ENCODE measurements around the gene SLC27A5. TPM values are rescaled to one million over a fixed set of nuclear protein-coding genes. Genes with fewer than 3 reads are reported as not detected.
A peak's percentile ranks its signal among the peaks of the same experiment; 100 is the strongest.

Gene SLC27A5
- total RNA-seq, 1 experiment from 2014 or later = 17.1 TPM

DNA sequence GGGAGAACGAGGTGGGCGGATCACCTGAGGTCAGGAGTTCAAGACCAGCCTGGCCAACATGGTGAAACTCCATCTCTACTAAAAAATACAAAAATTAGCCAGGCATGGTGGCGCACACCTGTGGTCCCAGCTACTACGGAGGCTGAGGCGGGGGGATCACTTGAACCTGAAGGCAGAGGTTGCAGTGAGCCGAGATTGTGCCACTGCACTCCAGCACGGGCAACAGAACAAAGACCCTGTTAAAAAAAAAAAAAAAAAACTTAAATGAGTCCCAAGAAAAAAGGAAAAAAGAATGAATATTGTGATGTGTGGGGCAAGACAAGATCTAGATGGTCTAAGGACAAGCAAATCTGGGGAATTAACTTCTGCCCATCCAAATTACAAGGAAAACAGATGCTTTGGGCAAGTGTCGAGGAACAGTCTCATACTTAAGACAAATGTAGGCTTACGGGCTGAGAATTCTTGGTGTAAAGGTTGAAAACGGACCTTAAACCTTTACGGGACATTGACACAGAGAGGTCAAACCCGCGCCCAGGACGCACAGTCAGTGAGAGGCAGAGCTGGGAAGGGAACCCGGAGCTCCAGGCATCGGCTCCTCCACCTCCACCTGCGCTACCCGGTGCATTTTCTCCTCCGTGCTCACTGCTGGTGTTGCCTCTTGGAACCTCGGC, 45.6 kb downstream of the SLC27A5 start:
- no peak overlapping the region for H2BK15ac ChIP-seq (ENCODE audit: low read depth, low read length)
- H4K20me1 ChIP-seq (ENCODE audit: control insufficient read depth, insufficient read depth, insufficient read length) = no peaks in the 10 kb centered on the region
- no peaks in the 10 kb centered on the region for H3K79me2 ChIP-seq (ENCODE audit: insufficient read depth, low read length)
- H3K23ac ChIP-seq (ENCODE audit: insufficient read length, low read depth, low read length) = no peak overlapping the region
- H3K27me3 Mint-ChIP-seq (ENCODE audit: low read depth) = peaks cover 9% of the 10 kb centered on the region
- H3K4me2 ChIP-seq (ENCODE audit: insufficient read depth, insufficient read length, low read length) = peak overlapping the region; percentile 73
- H3K9ac ChIP-seq (ENCODE audit: extremely low read depth, insufficient read length, low read length) = no peak overlapping the region
- H2AFZ ChIP-seq (ENCODE audit: low read length) = peak overlapping the region; percentile 70
- no peak overlapping the region for H3K56ac ChIP-seq (ENCODE audit: insufficient read length, low read depth, low read length)
- no peak overlapping the region for H3K27ac Mint-ChIP-seq
- TF ChIP-seq, protein P1, sequence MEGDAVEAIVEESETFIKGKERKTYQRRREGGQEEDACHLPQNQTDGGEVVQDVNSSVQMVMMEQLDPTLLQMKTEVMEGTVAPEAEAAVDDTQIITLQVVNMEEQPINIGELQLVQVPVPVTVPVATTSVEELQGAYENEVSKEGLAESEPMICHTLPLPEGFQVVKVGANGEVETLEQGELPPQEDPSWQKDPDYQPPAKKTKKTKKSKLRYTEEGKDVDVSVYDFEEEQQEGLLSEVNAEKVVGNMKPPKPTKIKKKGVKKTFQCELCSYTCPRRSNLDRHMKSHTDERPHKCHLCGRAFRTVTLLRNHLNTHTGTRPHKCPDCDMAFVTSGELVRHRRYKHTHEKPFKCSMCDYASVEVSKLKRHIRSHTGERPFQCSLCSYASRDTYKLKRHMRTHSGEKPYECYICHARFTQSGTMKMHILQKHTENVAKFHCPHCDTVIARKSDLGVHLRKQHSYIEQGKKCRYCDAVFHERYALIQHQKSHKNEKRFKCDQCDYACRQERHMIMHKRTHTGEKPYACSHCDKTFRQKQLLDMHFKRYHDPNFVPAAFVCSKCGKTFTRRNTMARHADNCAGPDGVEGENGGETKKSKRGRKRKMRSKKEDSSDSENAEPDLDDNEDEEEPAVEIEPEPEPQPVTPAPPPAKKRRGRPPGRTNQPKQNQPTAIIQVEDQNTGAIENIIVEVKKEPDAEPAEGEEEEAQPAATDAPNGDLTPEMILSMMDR (conservative IDR thresholded peaks at IDR 0.05) = no peak
- H4K91ac ChIP-seq (ENCODE audit: insufficient read length, low read depth, low read length) = no peak overlapping the region
- no peak overlapping the region for H2BK120ac ChIP-seq (ENCODE audit: low read depth, low read length, poor library complexity, severe bottlenecking)
- no peak overlapping the region for H3K4ac ChIP-seq (ENCODE audit: low read depth, low read length)
- H2BK12ac ChIP-seq (ENCODE audit: insufficient read length, low read depth, low read length) = no peak overlapping the region
- H3K27ac ChIP-seq (ENCODE audit: insufficient read length, low read depth, low read length) = no peak overlapping the region
- peaks cover 13 to 17% of the 10 kb centered on the region in 2 experiments for H3K4me1 Mint-ChIP-seq
- H3K9me3 ChIP-seq (ENCODE audit: control insufficient read depth, low read depth, low read length) = no peaks in the 10 kb centered on the region
- no peak for DNase-seq
- no peak overlapping the region for H2BK5ac ChIP-seq (ENCODE audit: insufficient read length, low read length)
- WGBS (ENCODE audit: extremely low coverage, insufficient read length, low lambda C conversion rate) = no CpG with 5 or more reads among the region's 20 CpGs
- no peak overlapping the region for H3T11ph ChIP-seq (ENCODE audit: low read length)
- H3K4me3 Mint-ChIP-seq = peak overlapping the region; percentile 79 to 84
- no peak overlapping the region for H2BK20ac ChIP-seq (ENCODE audit: low read depth, low read length, poor library complexity, severe bottlenecking)
- no peak overlapping the region for H4K5ac ChIP-seq (ENCODE audit: insufficient read length, low read depth, low read length)
- no peak overlapping the region for H2AK5ac ChIP-seq (ENCODE audit: insufficient read length, low read length)
- peaks cover 0 to 7% (median 2%) of the 10 kb centered on the region in 3 experiments; a peak in 3 of 7 replicates for H3K36me3 Mint-ChIP-seq (ENCODE audit: insufficient read depth in 1 of 3, low read depth in 3 of 3)
- H3K18ac ChIP-seq (ENCODE audit: insufficient read length, low read depth, low read length) = no peak overlapping the region
- H3K27me3 ChIP-seq (ENCODE audit: insufficient read depth, low read length) = no peaks in the 10 kb centered on the region
- H3K14ac ChIP-seq (ENCODE audit: insufficient read depth, low read length) = no peak overlapping the region
- no peaks in the 10 kb centered on the region for H3K79me1 ChIP-seq (ENCODE audit: insufficient read depth, low read depth, low read length, poor library complexity, severe bottlenecking)
- no peaks in the 10 kb centered on the region for H3K23me2 ChIP-seq (ENCODE audit: insufficient read length, low read depth, low read length, poor library complexity, severe bottlenecking)
- H3K9me3 Mint-ChIP-seq = no peaks in the 10 kb centered on the region; a peak in 1 of 5 replicates
- H3K4me1 ChIP-seq (ENCODE audit: insufficient read depth, low read length) = no peaks in the 10 kb centered on the region
- H4K8ac ChIP-seq (replicated peaks; ENCODE audit: insufficient read length, low read depth, low read length) = no peak overlapping the region
